K562 (cell line): ENCODE results near the gene RAI1. TPM values are rescaled to one million over a fixed set of nuclear protein-coding genes. Genes with fewer than 3 reads are reported as not detected.

Experiments
- CCNT2 ChIP-seq: IDR thresholded peaks from 2 replicates; pipeline ENCODE4 v1.6.1; 2011; ENCODE audit warnings: borderline replicate concordance, low read depth, mild to moderate bottlenecking, moderate library complexity, mixed read lengths, low read length; ENCODE audit not compliant: insufficient read length; ENCODE audit errors: extremely low read depth
- ILF3 ChIP-seq: fragments of 450-650 bp; IDR thresholded peaks from 2 replicates; pipeline ENCODE4 v1.6.1; 2018; ENCODE audit warnings: antibody characterized with exemption, mild to moderate bottlenecking, moderate library complexity, borderline replicate concordance
- POLR2G ChIP-seq: fragments of 200-400 bp; formaldehyde crosslinking; IDR thresholded peaks from 2 replicates; pipeline ENCODE4 v1.6.1; 2017; ENCODE audit warnings: low read depth, mild to moderate bottlenecking, antibody characterized with exemption, low read length, moderate library complexity
- ZFP36 ChIP-seq: fragments of 150-350 bp; IDR thresholded peaks from 2 replicates; pipeline ENCODE4 v1.6.1; 2018; ENCODE audit warnings: low read length, low read depth; ENCODE audit not compliant: partially characterized antibody
- polyA plus RNA-seq, 8 experiments: library from polyadenylated mRNA; depleted of rRNA in 4 of 8; stranded (reverse) in 5 of 8; unstranded in 3 of 8; fragments of >200 nt; fragmentation: Nextera tagmentation in 2 of 8; fragmentation: Illumina TruSeq in 1 of 8; extraction: Ambion mirVana in 2 of 8; extraction: Trizol in 1 of 8; gene quantifications; 2 replicates each; pipeline versions ENCODE4 v1.2.1 to v1.2.3, GENCODE V29; 2011 to 2014; ENCODE audit warnings: inconsistent platforms in 1 of 8, missing spikeins in 1 of 8
- total RNA-seq, 7 experiments: library from RNA; depleted of rRNA in 6 of 7; stranded (reverse); fragments of >200 nt in 6 of 7; fragmentation: Illumina TruSeq in 2 of 7; extraction: Trizol in 2 of 7; gene quantifications; 2 replicates each; pipeline versions ENCODE4 v1.2.1 to v1.2.3, GENCODE V29; 2011 to 2021; ENCODE audit warnings: low replicate concordance in 1 of 7
- TF ChIP-seq, protein P1 (sequence below): fragments of 450-650 bp; IDR thresholded peaks from 2 replicates; pipeline ENCODE4 v1.6.1; 2016; ENCODE audit warnings: mild to moderate bottlenecking, moderate library complexity

The RAI1 gene
- total and polyA plus RNA-seq, 9 of the 15 experiments (the other 6 are each of a cell fraction or from before 2014, with no cell fraction given), result 0.68 to 19.9 (median 5.5) TPM

DNA sequence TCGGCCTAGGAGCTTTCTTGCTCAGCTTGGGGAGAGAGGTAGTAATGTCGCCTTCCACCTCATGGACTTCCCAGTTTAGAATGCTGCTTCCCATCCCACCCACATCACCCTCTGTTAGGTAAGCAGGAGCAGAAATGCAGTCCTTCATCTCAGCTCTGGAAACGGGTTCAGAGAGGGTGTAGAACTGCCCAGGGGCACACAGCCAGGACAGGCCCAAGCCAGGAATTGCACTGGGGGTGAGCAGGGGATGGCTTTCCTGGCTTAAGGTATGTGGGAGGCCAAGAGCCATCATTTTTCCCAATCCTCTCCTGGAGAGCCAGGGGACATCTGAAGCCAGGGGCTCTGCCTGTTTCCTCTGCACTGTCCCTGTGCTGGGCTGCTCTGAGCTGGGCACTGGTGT, 33.6 kb downstream of the RAI1 start (continued):
- TF ChIP-seq, protein P1, sequence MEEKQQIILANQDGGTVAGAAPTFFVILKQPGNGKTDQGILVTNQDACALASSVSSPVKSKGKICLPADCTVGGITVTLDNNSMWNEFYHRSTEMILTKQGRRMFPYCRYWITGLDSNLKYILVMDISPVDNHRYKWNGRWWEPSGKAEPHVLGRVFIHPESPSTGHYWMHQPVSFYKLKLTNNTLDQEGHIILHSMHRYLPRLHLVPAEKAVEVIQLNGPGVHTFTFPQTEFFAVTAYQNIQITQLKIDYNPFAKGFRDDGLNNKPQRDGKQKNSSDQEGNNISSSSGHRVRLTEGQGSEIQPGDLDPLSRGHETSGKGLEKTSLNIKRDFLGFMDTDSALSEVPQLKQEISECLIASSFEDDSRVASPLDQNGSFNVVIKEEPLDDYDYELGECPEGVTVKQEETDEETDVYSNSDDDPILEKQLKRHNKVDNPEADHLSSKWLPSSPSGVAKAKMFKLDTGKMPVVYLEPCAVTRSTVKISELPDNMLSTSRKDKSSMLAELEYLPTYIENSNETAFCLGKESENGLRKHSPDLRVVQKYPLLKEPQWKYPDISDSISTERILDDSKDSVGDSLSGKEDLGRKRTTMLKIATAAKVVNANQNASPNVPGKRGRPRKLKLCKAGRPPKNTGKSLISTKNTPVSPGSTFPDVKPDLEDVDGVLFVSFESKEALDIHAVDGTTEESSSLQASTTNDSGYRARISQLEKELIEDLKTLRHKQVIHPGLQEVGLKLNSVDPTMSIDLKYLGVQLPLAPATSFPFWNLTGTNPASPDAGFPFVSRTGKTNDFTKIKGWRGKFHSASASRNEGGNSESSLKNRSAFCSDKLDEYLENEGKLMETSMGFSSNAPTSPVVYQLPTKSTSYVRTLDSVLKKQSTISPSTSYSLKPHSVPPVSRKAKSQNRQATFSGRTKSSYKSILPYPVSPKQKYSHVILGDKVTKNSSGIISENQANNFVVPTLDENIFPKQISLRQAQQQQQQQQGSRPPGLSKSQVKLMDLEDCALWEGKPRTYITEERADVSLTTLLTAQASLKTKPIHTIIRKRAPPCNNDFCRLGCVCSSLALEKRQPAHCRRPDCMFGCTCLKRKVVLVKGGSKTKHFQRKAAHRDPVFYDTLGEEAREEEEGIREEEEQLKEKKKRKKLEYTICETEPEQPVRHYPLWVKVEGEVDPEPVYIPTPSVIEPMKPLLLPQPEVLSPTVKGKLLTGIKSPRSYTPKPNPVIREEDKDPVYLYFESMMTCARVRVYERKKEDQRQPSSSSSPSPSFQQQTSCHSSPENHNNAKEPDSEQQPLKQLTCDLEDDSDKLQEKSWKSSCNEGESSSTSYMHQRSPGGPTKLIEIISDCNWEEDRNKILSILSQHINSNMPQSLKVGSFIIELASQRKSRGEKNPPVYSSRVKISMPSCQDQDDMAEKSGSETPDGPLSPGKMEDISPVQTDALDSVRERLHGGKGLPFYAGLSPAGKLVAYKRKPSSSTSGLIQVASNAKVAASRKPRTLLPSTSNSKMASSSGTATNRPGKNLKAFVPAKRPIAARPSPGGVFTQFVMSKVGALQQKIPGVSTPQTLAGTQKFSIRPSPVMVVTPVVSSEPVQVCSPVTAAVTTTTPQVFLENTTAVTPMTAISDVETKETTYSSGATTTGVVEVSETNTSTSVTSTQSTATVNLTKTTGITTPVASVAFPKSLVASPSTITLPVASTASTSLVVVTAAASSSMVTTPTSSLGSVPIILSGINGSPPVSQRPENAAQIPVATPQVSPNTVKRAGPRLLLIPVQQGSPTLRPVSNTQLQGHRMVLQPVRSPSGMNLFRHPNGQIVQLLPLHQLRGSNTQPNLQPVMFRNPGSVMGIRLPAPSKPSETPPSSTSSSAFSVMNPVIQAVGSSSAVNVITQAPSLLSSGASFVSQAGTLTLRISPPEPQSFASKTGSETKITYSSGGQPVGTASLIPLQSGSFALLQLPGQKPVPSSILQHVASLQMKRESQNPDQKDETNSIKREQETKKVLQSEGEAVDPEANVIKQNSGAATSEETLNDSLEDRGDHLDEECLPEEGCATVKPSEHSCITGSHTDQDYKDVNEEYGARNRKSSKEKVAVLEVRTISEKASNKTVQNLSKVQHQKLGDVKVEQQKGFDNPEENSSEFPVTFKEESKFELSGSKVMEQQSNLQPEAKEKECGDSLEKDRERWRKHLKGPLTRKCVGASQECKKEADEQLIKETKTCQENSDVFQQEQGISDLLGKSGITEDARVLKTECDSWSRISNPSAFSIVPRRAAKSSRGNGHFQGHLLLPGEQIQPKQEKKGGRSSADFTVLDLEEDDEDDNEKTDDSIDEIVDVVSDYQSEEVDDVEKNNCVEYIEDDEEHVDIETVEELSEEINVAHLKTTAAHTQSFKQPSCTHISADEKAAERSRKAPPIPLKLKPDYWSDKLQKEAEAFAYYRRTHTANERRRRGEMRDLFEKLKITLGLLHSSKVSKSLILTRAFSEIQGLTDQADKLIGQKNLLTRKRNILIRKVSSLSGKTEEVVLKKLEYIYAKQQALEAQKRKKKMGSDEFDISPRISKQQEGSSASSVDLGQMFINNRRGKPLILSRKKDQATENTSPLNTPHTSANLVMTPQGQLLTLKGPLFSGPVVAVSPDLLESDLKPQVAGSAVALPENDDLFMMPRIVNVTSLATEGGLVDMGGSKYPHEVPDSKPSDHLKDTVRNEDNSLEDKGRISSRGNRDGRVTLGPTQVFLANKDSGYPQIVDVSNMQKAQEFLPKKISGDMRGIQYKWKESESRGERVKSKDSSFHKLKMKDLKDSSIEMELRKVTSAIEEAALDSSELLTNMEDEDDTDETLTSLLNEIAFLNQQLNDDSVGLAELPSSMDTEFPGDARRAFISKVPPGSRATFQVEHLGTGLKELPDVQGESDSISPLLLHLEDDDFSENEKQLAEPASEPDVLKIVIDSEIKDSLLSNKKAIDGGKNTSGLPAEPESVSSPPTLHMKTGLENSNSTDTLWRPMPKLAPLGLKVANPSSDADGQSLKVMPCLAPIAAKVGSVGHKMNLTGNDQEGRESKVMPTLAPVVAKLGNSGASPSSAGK, result no peak
- TF ChIP-seq CCNT2, result no peak
- TF ChIP-seq ILF3, result no peak
- TF ChIP-seq ZFP36, result peak; percentile 15
- TF ChIP-seq POLR2G, result no peak
